ENCODE measurements around the gene RCSD1.
"Not testable (repeated sequence)": the region's sequence is repeated elsewhere in the genome, so short reads cannot be mapped to it uniquely, and the experiment has no call there.

RCSD1 gene

DNA sequence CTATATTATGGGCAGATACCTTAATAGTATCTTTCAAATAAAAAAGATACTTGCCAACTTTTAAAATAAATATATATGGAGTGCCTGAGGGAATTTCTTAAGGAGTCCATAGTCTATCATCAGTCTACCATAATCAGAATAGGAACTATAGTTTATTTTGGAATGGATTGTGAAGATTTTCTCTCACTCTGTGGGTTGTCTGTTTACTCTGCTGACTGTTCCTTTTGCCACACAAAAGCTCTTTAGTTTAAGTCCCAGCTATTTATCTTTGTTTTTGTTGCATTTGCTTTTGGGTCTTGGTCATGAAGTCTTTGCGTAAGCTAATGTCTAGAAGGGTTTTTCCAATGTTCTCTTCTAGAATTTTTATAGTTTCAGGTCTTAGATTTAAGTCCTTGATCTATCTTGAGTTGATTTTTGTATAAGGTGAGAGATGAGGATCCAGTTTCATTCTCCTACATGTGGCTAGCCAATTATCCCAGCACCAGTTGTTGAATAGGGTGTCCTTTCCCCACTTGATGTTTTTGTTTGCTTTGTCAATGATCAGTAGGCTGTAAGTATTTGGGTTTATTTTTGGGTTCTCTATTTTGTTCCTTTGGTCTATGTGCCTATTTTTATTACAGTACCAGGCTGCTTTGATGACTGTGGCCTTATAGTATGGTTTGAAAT, 112.5 kb downstream of the RCSD1 start:
- DNase-seq (ENCODE audit: low read depth, low spot score): not testable (repeated sequence)

DNA sequence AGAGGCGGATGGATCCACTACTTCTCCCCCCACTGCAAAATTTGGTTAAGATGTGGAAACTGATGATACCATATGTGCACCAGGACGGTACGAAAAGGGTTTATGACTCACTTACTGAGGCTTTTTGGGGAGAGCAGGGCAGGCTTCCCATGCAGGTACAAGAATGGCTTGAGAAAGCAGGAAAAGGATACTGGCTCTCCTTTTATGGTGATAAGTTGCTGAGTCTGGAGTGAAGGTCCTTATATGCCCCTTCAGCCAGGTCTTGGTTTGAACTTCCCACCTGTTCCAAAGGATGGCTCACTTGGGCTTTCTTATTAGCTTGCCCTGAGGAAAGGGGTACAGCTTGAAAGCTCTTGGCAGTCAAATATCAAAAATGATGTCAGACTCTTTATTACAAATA, 114.9 kb downstream of the RCSD1 start:
- DNase-seq (ENCODE audit: low read depth, low spot score): no peak

- DNase-seq (ENCODE audit: low read depth, low spot score): no peak
These were observed 116.1 kb downstream of the RCSD1 start for GRCh38 chr1:167746013-167746672.

GRCh38 chr1:167746988-167747655, 117.1 kb downstream of the RCSD1 start:
- no peak for DNase-seq (ENCODE audit: low read depth, low spot score)

GRCh38 chr1:167747988-167748387, 118.0 kb downstream of the RCSD1 start:
- DNase-seq (ENCODE audit: low read depth, low spot score): no peak

GRCh38 chr1:167748906-167749305, 118.9 kb downstream of the RCSD1 start:
- DNase-seq (ENCODE audit: low read depth, low spot score): no peak

DNA sequence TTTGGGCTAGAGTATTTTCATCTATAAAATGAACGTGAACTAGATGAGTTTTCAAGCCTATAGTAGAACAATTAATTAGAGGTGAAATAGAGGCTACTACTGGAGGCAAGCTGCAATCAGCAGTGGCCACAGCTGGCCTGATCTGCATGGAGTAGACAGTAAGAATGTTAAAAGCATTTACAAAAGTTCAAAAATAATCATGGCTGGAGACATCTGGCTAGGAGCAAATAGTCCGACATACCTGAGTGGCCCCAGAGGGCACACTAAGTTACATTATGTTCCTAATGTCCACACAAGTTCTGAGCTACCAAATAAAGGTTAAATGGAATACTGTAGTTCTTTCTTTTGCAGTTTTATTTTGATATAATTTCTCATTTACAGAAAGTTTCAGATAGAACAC, 119.7 kb downstream of the RCSD1 start:
- no peak for DNase-seq (ENCODE audit: low read depth, low spot score)

DNA sequence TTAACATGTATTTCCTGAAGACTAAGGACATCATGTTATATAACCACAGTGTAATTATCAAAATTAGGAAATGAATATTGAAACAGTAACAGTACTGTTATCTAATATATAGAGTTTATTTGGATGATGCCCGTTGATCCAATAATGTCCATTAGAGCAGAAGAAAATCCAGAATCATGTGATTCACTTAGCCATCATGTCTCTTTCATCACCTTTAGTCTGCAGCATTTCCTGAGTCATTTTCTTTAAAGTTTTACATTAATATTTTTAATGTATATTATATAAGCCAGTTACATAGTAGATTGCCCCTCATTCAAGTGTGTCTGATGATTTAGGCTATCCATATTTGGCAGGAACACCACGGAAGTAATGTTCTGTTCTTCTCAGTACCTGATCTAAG, 120.6 kb downstream of the RCSD1 start:
- no peak for DNase-seq (ENCODE audit: low read depth, low spot score)

GRCh38 chr1:167751676-167752075, 121.6 kb downstream of the RCSD1 start:
- DNase-seq (ENCODE audit: low read depth, low spot score): no peak

DNA sequence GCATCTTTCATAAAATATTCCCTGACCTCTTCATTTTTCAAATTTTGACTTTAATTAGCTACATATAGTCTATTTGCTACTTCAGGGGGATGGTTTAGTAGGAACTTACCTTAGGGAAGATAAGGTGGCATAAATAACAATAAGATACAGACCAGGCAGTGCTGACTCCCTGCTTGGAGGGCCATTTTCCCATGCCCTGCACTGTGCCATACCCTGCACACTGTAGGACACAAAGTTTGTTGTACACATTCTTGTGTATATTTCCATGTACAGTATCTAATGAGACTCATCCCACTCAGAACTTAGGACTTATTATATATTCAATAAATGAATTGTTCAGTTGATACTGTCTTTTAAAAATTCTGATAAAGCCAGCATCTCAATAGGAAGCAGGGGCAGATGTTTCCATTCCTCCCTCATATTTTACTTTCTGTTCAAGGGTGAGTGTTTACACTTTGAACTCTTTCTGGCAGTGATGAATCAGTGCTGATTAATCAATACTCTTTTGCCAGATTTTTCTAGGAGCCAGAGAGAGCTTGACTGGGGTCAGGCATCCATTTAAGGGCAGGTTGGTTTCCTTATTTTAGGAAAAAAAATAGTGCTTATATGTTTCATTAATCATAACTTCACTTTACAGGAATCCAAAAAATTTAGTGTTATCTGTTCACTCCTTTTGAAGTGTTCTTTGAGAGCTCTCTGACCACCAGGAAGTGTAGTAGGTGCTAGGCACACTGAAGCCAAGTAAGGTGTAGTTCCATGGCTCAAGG, 122.4 kb downstream of the RCSD1 start:
- no peak for DNase-seq (ENCODE audit: low read depth, low spot score)

- DNase-seq (ENCODE audit: low read depth, low spot score): no peak
These were observed 125.6 kb downstream of the RCSD1 start for GRCh38 chr1:167755654-167756053.
